DOHH2 (cell line): ENCODE measurements around the gene RHBDL3.
"Not testable (repeated sequence)": the region's sequence is repeated elsewhere in the genome, so short reads cannot be mapped to it uniquely, and the experiment has no call there.

Experiments used
- H3F3A ChIP-seq: fragments of 200-600 bp; sonication (generic), shearing (Covaris generic); 2 replicates; pipeline ENCODE4 v1.6.0; 2016; ENCODE audit warnings: antibody characterized with exemption, mild to moderate bottlenecking; ENCODE audit not compliant: control insufficient read depth, insufficient read depth
- H3K27ac ChIP-seq: fragments of 200-600 bp; sonication (generic); 2 replicates; pipeline ENCODE4 v1.5.1; 2014; ENCODE audit warnings: low read depth, mild to moderate bottlenecking, low read length, moderate library complexity
- H3K27me3 ChIP-seq: fragments of 200-600 bp; sonication (generic); 2 replicates; pipeline ENCODE4 v1.6.1; 2014; ENCODE audit warnings: mild to moderate bottlenecking, low read length, mixed read lengths; ENCODE audit not compliant: control insufficient read depth
- H3K36me3 ChIP-seq: fragments of 200-600 bp; sonication (generic); 2 replicates; pipeline ENCODE4 v1.6.1; 2014; ENCODE audit warnings: mild to moderate bottlenecking, low read length, moderate library complexity, mixed read lengths; ENCODE audit not compliant: control insufficient read depth
- H3K4me1 ChIP-seq: fragments of 200-600 bp; sonication (generic); 2 replicates; pipeline ENCODE4 v1.6.1; 2014; ENCODE audit warnings: mild to moderate bottlenecking, low read length, mixed read lengths; ENCODE audit not compliant: control insufficient read depth
- H3K4me2 ChIP-seq: fragments of 200-600 bp; sonication (generic); 2 replicates; pipeline ENCODE4 v1.6.0; 2014; ENCODE audit warnings: mild to moderate bottlenecking, low read length, moderate library complexity
- H3K4me3 ChIP-seq: fragments of 200-600 bp; sonication (generic); 2 replicates; pipeline ENCODE4 v1.5.1; 2014; ENCODE audit warnings: mild to moderate bottlenecking, low read length, mixed read lengths
- H3K79me2 ChIP-seq: fragments of 200-600 bp; sonication (generic); 2 replicates; pipeline ENCODE4 v1.6.1; 2014; ENCODE audit warnings: mild to moderate bottlenecking, low read length, mixed read lengths; ENCODE audit not compliant: control insufficient read depth
- H3K9me2 ChIP-seq: fragments of 200-600 bp; sonication (generic); replicated peaks from 2 replicates; pipeline ENCODE4 v1.6.1; 2014; ENCODE audit warnings: mild to moderate bottlenecking, low read length, mixed read lengths; ENCODE audit not compliant: control insufficient read depth
- H3K9me3 ChIP-seq: fragments of 200-600 bp; sonication (generic); 2 replicates; pipeline ENCODE4 v1.6.1; 2014; ENCODE audit warnings: antibody characterized with exemption, low read length, mixed read lengths; ENCODE audit not compliant: control insufficient read depth, insufficient read depth
- H4K20me1 ChIP-seq: fragments of 200-600 bp; sonication (generic); 2 replicates; pipeline ENCODE4 v1.6.0; 2014; ENCODE audit warnings: low read depth, mild to moderate bottlenecking, antibody characterized with exemption, low read length, moderate library complexity; ENCODE audit not compliant: control insufficient read depth, insufficient read depth
- CTCF ChIP-seq: fragments of 200-600 bp; sonication (generic); IDR thresholded peaks from one replicate; pipeline ENCODE4 v1.5.1; 2014; ENCODE audit warnings: antibody characterized with exemption, mild to moderate bottlenecking, low read depth, low read length; ENCODE audit not compliant: poor library complexity, severe bottlenecking
- EZH2phosphoT487 ChIP-seq: fragments of 200-600 bp; sonication (generic); IDR thresholded peaks from 2 replicates; pipeline ENCODE4 v1.6.1; 2017; ENCODE audit warnings: borderline replicate concordance, mild to moderate bottlenecking, antibody characterized with exemption, low read length, moderate library complexity, mixed read lengths

The RHBDL3 gene

DNA sequence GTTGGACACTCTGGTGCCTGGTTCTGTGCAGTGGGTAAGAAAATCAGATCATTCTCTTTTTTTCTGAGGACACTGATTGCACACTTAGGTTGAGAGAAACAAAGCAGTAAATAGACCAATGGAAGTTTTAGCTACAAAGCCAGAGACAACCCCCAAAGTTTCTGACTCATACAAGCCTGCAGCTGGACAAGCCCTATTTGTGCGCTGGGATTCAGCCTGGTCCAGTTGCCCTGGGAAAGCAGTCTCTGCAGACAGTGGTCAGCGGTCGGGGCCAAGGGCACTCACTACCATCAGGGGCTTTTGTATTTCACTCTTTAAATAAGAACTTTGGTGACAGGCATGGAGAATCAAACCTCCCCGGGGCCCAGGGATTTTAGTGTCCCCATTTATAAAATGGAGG lies 6.0 kb upstream of the RHBDL3 start:
- no peak overlapping the region for H3K27ac ChIP-seq
- H3K4me2 ChIP-seq: no peak overlapping the region
- no peak overlapping the region for H3K4me3 ChIP-seq
- no peaks in the 10 kb centered on the region for H3K36me3 ChIP-seq
- H3K79me2 ChIP-seq: no peaks in the 10 kb centered on the region
- H3K9me2 ChIP-seq: no peaks in the 10 kb centered on the region
- no peaks in the 10 kb centered on the region for H3K9me3 ChIP-seq
- TF ChIP-seq EZH2phosphoT487 (no peak), CTCF (no peak)
- H3K4me1 ChIP-seq: peaks cover 22% of the 10 kb centered on the region
- peaks cover 2% of the 10 kb centered on the region; the same call in 1 of the 2 replicates for H3F3A ChIP-seq
- no peaks in the 10 kb centered on the region for H4K20me1 ChIP-seq
- H3K27me3 ChIP-seq: peaks cover 34% of the 10 kb centered on the region

- peaks cover 7% of the 10 kb centered on the region; the same call in 1 of the 2 replicates for H3F3A ChIP-seq
- H3K4me3 ChIP-seq: no peak overlapping the region
- no peaks in the 10 kb centered on the region for H3K9me2 ChIP-seq
- no peak overlapping the region for H3K27ac ChIP-seq
- H3K9me3 ChIP-seq: no peaks in the 10 kb centered on the region
- H4K20me1 ChIP-seq: no peaks in the 10 kb centered on the region
- H3K36me3 ChIP-seq: no peaks in the 10 kb centered on the region
- H3K4me1 ChIP-seq: peaks cover 28% of the 10 kb centered on the region
- TF ChIP-seq CTCF: no peak
- TF ChIP-seq EZH2phosphoT487: no peak
- H3K79me2 ChIP-seq: no peaks in the 10 kb centered on the region
- H3K27me3 ChIP-seq: peaks cover 46% of the 10 kb centered on the region
- no peak overlapping the region for H3K4me2 ChIP-seq
These were observed 4.3 kb upstream of the RHBDL3 start for GRCh38 chr17:32261417-32261736.

GRCh38 chr17:32261936-32262510 lies 3.6 kb upstream of the RHBDL3 start:
- Histone ChIP-seq H3K9me2 (no peaks in the 10 kb centered on the region), H3K27ac (no peak overlapping the region), H4K20me1 (no peaks in the 10 kb centered on the region), H3K4me3 (no peak overlapping the region), H3K79me2 (no peaks in the 10 kb centered on the region), H3K4me1 (peaks cover 28% of the 10 kb centered on the region), H3K27me3 (peaks cover 53% of the 10 kb centered on the region), H3K4me2 (no peak overlapping the region), H3F3A (peaks cover 7% of the 10 kb centered on the region; the same call in 1 of the 2 replicates), H3K9me3 (no peaks in the 10 kb centered on the region), H3K36me3 (no peaks in the 10 kb centered on the region)
- TF ChIP-seq CTCF: no peak
- no peak for TF ChIP-seq EZH2phosphoT487

- not testable (repeated sequence) for H3K4me2 ChIP-seq, H3K4me3 ChIP-seq, H3K79me2 ChIP-seq, H3K36me3 ChIP-seq, H3F3A ChIP-seq, H3K9me2 ChIP-seq, H3K27ac ChIP-seq, H4K20me1 ChIP-seq, H3K9me3 ChIP-seq
- Histone ChIP-seq H3K4me1 (peaks cover 28% of the 10 kb centered on the region), H3K27me3 (peaks cover 68% of the 10 kb centered on the region)
These were observed 2.1 kb upstream of the RHBDL3 start for GRCh38 chr17:32263515-32263914.
